ENCODE results near the gene HFE.

DNA sequence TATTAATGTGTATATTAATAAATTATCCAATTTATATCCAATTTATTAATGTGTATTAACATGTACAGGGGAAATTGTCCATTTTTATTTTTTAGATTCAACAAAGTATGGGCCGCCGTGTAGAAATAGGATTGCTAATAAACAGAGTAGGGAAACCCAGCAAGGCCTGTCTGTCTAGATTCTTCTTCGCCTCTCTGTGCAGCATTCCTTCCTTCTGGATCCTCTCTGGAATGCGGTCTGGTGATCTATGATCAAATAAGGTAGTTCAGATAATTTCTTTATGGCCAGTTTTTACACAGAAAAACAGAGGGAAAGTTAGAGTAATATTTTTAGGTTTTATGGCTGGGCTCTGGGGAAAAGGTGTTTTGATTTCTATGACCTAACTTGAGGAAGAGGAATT, 19.9 kb upstream of the HFE start:
- TF ChIP-seq CTCF (conservative IDR thresholded peaks at IDR 0.05; ENCODE audit: low read length) (no peak), EZH2phosphoT487 (IDR thresholded peaks at IDR 0.05; ENCODE audit: borderline replicate concordance, low read depth, low read length) (no peak)

All from OCI-LY7 (cell line).